H1 (cell line): Measurements from ENCODE around the gene B9D1. TPM values are rescaled to one million over a fixed set of nuclear protein-coding genes. Genes with fewer than 3 reads are reported as not detected.

Experiments used
- BRCA1 ChIP-seq: IDR thresholded peaks from 2 replicates; pipeline ENCODE4 v1.6.1; 2012; ENCODE audit warnings: low read depth, low read length, improper control_type of control experiment
- EZH2 ChIP-seq: fragments of 200-600 bp; sonication (generic); IDR thresholded peaks from 2 replicates; pipeline ENCODE4 v1.7.1; 2012; ENCODE audit warnings: low read depth, mild to moderate bottlenecking, moderate library complexity, low read length, inconsistent platforms; ENCODE audit not compliant: severe bottlenecking
- FOSL1 ChIP-seq: IDR thresholded peaks from 2 replicates; pipeline ENCODE4 v1.6.1; 2011; ENCODE audit warnings: mild to moderate bottlenecking, low read depth, low read length, moderate library complexity; ENCODE audit not compliant: insufficient read depth
- HDAC6 ChIP-seq: IDR thresholded peaks from one replicate; pipeline ENCODE4 v1.7.1; 2012; ENCODE audit warnings: low read depth, mild to moderate bottlenecking, inconsistent platforms, low read length, moderate library complexity
- NANOG ChIP-seq: IDR thresholded peaks from 2 replicates; pipeline ENCODE4 v1.6.1; 2011; ENCODE audit warnings: low read length, low read depth, mild to moderate bottlenecking, inconsistent platforms; ENCODE audit not compliant: insufficient read depth, poor library complexity, severe bottlenecking
- RBBP5 ChIP-seq: IDR thresholded peaks from 2 replicates; pipeline ENCODE4 v1.7.1; 2012; ENCODE audit warnings: low read depth, mild to moderate bottlenecking, inconsistent platforms, low read length, moderate library complexity, borderline replicate concordance
- polyA plus RNA-seq, 7 experiments: library from polyadenylated mRNA; depleted of rRNA in 3 of 7; stranded (reverse) in 5 of 7; unstranded in 2 of 7; fragments of >200 nt in 5 of 7; fragments of 200-250 nt in 2 of 7; gene quantifications; 1 replicate in 5 of 7; 2 replicates in 1 of 7; 4 replicates in 1 of 7; pipeline versions ENCODE4 v1.2.1 to v1.2.3, GENCODE V29; 2011 to 2013; ENCODE audit warnings: missing spikeins in 2 of 7, mixed read lengths in 2 of 7
- total RNA-seq: library from RNA; stranded (reverse); fragmentation: NEBNext Ultra II Directional; extraction: Animal tissue kit (Norgen Biotek cat#: 25700); gene quantifications from 2 replicates; pipeline ENCODE4 v1.2.1, GENCODE V29; 2021

B9D1 gene
- total and polyA plus RNA-seq, 2 of the 8 experiments (the other 6 are each of a cell fraction or from before 2014, with no cell fraction given) = 24.6 to 65.7 TPM

GRCh38 chr17:19381361-19381740 lies 18.8 kb upstream of the B9D1 start (continued):
- no peak for TF ChIP-seq BRCA1
- no peak for TF ChIP-seq RBBP5
- TF ChIP-seq FOSL1 = no peak
- no peak for TF ChIP-seq HDAC6
- TF ChIP-seq NANOG = no peak
- TF ChIP-seq EZH2 = no peak
- TF ChIP-seq, all 59 proteins: peak for 0
